ACC112 (cell line): Measurements from ENCODE around the gene DNAH9.
A peak's percentile ranks its signal among the peaks of the same experiment; 100 is the strongest.
"Not testable (repeated sequence)": the region's sequence is repeated elsewhere in the genome, so short reads cannot be mapped to it uniquely, and the experiment has no call there.

ENCODE experiments used
- H2AFZ ChIP-seq: fragments of 200-600 bp; sonication (generic); one replicate; pipeline ENCODE4 v1.6.0; 2017; ENCODE audit warnings: antibody characterized with exemption, low read length; ENCODE audit not compliant: unreplicated experiment
- H3K27ac ChIP-seq: fragments of 200-600 bp; sonication (generic); 2 replicates; pipeline ENCODE4 v1.5.1; 2014; ENCODE audit warnings: low read depth, mild to moderate bottlenecking, antibody characterized with exemption, low read length, moderate library complexity
- H3K27me3 ChIP-seq: fragments of 200-600 bp; sonication (generic); 2 replicates; pipeline ENCODE4 v1.6.1; 2014; ENCODE audit warnings: mild to moderate bottlenecking, antibody characterized with exemption, low read length, moderate library complexity, mixed read lengths; ENCODE audit not compliant: insufficient read depth
- H3K36me3 ChIP-seq: fragments of 200-600 bp; sonication (generic); 2 replicates; pipeline ENCODE4 v1.6.1; 2016; ENCODE audit warnings: mild to moderate bottlenecking, antibody characterized with exemption, low read length, moderate library complexity, mixed read lengths; ENCODE audit not compliant: insufficient read depth
- H3K4me1 ChIP-seq: fragments of 200-600 bp; sonication (generic); one replicate; pipeline ENCODE4 v1.6.1; 2016; ENCODE audit warnings: low read length, mixed read lengths; ENCODE audit not compliant: insufficient read depth, unreplicated experiment, control insufficient read depth
- H3K4me3 ChIP-seq: fragments of 200-600 bp; sonication (generic); 2 replicates; pipeline ENCODE4 v1.5.1; 2014; ENCODE audit warnings: mild to moderate bottlenecking, low read depth, low read length
- H3K79me2 ChIP-seq: fragments of 200-600 bp; sonication (generic); one replicate; pipeline ENCODE4 v1.6.0; 2016; ENCODE audit warnings: low read length; ENCODE audit not compliant: control insufficient read depth, unreplicated experiment, insufficient read depth

The DNAH9 gene

DNA sequence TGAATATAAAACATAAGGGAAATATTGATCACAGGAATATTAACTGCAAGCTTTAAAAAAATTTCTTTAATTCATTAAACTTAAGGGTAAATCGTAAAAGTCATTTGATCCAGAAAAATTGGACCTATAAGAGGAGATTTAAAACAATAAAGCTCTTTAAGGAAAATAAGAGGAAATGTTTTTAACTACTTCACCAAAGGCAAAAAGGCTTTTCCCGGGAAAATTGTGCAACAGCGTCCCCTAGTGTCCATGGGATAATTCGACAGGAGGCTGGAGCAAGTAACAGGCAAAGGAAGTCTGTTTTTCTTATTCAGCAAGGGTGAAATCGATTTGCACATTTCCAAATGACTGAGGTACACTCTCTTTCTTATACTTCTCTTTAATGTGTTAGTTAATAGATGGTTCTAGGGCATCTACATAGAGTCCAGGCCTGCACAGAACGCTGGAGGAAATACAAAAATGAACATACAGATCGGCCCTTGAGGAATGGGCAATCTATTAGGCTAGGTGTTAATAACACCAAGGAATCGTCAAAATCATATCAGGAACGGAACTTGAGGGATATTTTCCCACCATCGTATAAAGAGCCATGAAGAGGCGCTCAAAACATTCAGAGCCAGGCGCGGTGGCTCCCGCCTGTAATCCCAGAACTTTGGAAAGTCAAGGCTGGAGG lies 337.6 kb downstream of the DNAH9 start:
- Histone ChIP-seq H3K36me3 (no peaks in the 10 kb centered on the region), H3K79me2 (no peaks in the 10 kb centered on the region), H3K27me3 (peaks cover 10% of the 10 kb centered on the region; the same call in 1 of the 2 replicates), H3K4me3 (no peak overlapping the region), H3K4me1 (no peaks in the 10 kb centered on the region), H2AFZ (no peak overlapping the region), H3K27ac (no peak overlapping the region)

DNA sequence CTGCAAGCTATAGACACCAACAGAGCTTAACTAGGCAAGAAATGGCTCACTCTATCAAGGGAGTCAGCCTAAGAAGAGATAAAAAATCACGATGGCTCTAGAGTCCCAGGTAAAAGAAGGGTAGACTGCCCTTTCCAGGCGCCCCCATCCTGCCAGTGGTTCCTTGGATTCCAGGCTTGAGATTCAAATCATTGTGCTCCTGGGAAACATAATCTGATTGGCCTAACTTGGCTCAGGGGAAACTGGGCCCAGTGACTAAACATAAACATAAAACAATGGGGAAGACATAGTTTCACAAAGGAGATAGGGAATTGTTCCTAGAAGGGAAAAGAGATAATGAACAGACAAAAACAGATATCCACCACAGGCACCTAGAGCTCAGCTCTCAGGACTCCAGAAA lies 342.6 kb downstream of the DNAH9 start:
- Histone ChIP-seq H3K36me3 (no peaks in the 10 kb centered on the region), H3K79me2 (no peaks in the 10 kb centered on the region), H3K27ac (no peak overlapping the region), H3K4me1 (peaks cover 4% of the 10 kb centered on the region), H3K4me3 (no peak overlapping the region), H2AFZ (no peak overlapping the region), H3K27me3 (peaks cover 10% of the 10 kb centered on the region; the same call in 1 of the 2 replicates)

DNA sequence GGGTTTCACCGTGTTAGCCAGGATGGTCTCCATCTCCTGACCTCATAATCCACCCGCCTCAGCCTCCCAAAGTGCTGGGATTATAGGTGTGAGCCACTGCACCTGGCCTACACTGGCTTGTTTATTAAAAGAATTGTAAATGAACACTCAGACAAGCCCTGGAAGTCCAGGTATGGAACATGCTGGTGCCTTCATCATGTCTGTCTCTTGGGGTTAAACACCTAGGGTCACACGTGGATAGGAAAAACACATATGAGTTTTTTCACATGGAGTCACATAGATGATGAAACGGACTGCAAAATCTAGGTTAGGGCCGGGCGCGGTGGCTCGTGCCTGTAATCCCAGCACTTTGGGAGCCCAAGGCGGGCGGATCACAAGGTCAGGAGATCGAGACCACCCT lies 344.8 kb downstream of the DNAH9 start:
- not testable (repeated sequence) for H3K79me2 ChIP-seq, H3K4me3 ChIP-seq, H3K4me1 ChIP-seq, H2AFZ ChIP-seq, H3K27me3 ChIP-seq, H3K27ac ChIP-seq, H3K36me3 ChIP-seq

DNA sequence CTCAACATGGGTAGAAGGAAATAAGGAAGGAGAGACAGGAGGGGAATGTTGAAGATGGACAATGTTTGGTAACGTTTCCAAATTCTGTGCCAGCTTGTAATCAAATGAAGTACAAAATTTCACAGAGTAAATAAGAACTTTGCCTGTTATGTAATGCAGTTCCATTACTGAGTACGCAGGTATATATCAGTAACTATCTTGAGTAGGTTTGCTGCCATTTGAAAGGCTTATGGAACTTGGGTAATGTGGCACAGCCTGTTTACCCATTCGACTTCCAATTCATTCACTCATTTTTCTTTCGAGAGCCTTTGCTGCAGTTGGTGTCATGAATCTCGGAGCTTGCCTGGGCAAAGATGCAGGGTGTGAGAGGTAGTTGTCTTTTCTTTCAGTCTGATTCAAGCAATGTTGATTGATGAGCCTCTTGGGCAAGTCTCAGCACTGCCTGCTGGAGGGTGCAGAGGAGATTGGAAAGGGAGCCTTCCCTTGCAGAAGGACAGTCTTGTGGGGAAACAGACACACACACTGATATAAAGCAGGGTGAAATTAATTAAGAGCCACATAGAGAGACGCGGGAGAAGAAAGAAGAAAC lies 345.6 kb downstream of the DNAH9 start:
- Histone ChIP-seq H3K36me3 (no peaks in the 10 kb centered on the region), H2AFZ (no peak overlapping the region), H3K27me3 (peaks cover 5% of the 10 kb centered on the region; the same call in 1 of the 2 replicates), H3K4me1 (peaks cover 4% of the 10 kb centered on the region), H3K4me3 (no peak overlapping the region), H3K79me2 (no peaks in the 10 kb centered on the region), H3K27ac (no peak overlapping the region)

DNA sequence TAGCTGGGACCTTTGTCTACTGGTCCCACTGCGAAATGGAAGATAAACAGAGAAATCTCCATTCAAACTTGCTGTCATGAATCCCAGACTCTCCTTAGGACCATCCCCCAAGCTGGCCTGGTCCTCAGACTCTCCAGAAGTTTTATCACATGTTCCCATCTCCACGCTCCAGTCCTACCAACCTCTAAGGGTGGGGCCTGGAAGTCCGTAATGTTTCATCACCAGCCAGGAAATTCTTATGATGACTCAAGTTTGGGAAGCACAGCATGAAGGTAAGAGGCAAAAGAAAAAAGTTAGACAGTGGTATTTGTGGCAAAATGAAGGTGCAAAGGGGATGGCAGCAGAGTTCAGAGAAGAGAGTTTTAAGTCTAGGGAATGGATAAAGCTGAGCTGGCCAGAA lies 346.3 kb downstream of the DNAH9 start:
- Histone ChIP-seq H3K27me3 (no peaks in the 10 kb centered on the region; the same call in 1 of the 2 replicates), H3K36me3 (no peaks in the 10 kb centered on the region), H3K79me2 (no peaks in the 10 kb centered on the region), H3K27ac (no peak overlapping the region), H2AFZ (no peak overlapping the region), H3K4me1 (peaks cover 4% of the 10 kb centered on the region), H3K4me3 (no peak overlapping the region)

DNA sequence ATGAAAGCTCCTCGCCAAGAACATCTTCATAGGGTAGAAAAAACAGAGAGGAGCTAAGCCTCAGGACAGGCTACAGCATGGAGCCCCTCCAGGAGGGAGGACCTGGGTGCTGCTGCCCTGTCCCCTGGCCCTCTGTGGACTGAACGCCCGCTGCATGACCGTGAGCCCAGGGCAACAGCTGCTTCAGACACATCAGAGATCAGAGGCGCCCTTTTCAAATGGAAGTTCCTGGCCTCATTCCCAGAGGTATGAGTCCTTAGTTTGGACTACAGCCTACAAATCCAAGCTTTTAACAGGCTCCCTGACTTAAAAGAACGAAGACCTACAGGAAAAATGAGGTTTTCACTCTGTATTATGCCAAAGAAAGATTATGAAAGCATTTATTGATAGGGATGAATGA lies 350.5 kb downstream of the DNAH9 start:
- Histone ChIP-seq H2AFZ (peak overlapping the region; percentile 61), H3K4me1 (peaks cover 4% of the 10 kb centered on the region), H3K79me2 (no peaks in the 10 kb centered on the region), H3K27ac (no peak overlapping the region), H3K27me3 (no peaks in the 10 kb centered on the region), H3K36me3 (no peaks in the 10 kb centered on the region), H3K4me3 (peak overlapping the region; percentile 67)

DNA sequence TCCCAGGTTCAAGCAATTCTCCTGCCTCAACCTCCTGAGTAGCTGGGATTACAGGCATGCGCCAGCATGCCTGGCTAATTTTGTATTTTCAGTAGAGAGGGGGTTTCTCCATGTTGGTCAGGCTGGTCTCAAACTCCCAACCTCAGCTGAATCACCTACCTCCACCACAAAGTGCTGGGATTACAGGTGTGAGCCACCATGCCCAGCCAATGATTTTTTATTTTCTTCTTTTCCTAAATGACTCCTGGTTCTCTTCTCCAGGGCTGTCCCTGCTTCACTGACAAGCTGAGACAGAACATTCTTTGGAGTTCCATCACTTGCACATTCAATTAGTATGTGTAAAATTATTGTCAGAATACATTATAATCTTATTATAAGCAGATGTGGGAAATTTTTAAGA lies 351.3 kb downstream of the DNAH9 start:
- not testable (repeated sequence) for H3K4me3 ChIP-seq, H3K4me1 ChIP-seq, H3K79me2 ChIP-seq, H2AFZ ChIP-seq, H3K27ac ChIP-seq, H3K36me3 ChIP-seq, H3K27me3 ChIP-seq

DNA sequence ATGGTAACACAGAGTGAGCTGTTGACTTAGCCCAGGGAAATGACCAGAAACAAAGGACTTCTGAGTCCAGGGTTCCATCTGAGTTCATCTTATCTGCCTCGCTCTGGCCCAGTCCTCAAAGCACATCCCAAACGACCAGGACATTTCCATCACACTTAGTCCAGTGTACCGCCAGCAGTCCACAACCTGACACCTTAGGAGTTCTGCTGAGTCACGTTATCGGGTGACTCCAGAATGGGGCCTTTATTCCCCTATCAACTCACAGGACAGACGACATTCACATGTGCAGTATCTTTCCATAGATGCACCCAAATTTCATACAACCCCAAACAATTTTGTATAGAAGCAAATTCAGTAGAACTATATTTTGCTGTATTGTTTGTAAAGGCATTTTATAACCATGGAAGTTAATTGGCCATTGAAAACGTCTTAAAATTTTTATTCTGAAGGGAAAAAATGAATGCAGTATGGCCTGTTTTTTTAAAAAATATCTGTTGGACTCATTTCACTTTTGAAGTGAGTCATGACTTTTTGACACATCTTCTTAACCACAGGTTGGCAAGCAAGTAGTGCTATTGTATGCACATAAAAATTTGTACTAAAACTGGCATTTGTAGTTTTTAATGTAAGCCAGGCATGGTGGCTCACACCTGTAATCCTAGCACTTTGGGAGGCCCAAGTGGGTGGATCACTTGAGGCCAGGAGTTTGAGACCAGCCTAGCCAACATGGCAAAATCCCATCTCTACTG lies 352.7 kb downstream of the DNAH9 start:
- Histone ChIP-seq H3K4me3 (no peak overlapping the region), H3K27ac (no peak overlapping the region), H2AFZ (no peak overlapping the region), H3K79me2 (no peaks in the 10 kb centered on the region), H3K36me3 (no peaks in the 10 kb centered on the region), H3K4me1 (no peaks in the 10 kb centered on the region), H3K27me3 (no peaks in the 10 kb centered on the region)

DNA sequence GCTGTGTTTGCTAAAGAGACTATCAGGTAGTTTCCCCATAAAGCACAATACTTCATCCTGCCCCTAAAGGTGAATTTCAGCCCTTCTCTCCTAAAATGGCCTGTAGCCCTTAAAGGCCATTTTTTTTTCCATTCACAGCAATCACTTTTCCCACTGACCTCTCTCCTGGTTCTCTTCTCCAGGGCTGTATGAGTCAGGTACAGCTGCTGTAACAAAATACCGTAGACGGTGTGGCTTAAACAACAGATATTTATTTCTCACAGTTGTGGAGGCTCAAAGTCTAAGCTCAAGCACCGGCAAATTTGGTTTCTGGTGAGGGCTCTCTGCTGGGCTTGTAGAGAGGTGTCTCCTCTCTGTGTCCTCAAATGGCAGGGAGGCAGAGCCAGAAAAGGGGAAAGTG lies 354.3 kb downstream of the DNAH9 start:
- Histone ChIP-seq H3K4me3 (no peak overlapping the region), H3K36me3 (no peaks in the 10 kb centered on the region), H3K79me2 (no peaks in the 10 kb centered on the region), H3K27ac (no peak overlapping the region), H3K27me3 (no peaks in the 10 kb centered on the region), H2AFZ (no peak overlapping the region), H3K4me1 (no peaks in the 10 kb centered on the region)

DNA sequence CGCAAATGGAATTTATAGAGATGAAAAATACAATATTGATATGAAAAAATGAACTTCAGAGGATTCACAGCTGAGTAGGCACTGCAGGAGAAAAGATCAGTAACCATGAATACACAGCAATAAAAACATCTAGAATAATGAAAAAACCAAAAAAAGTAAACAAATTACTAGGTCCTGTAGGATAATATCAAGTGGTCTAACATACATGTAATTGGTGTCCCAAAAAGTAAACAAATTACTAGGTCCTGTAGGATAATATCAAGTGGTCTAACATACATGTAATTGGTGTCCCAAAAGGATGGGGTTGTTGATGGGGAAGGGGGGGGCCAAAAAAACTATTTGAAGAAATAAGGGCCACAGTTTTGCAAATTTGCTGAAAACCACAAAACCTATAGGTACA lies 355.7 kb downstream of the DNAH9 start:
- no peaks in the 10 kb centered on the region for H3K79me2 ChIP-seq
- H3K27me3 ChIP-seq: no peaks in the 10 kb centered on the region
- H3K4me1 ChIP-seq: no peaks in the 10 kb centered on the region
- H3K4me3 ChIP-seq: no peak overlapping the region
- no peak overlapping the region for H2AFZ ChIP-seq
- H3K27ac ChIP-seq: no peak overlapping the region
- H3K36me3 ChIP-seq: no peaks in the 10 kb centered on the region

DNA sequence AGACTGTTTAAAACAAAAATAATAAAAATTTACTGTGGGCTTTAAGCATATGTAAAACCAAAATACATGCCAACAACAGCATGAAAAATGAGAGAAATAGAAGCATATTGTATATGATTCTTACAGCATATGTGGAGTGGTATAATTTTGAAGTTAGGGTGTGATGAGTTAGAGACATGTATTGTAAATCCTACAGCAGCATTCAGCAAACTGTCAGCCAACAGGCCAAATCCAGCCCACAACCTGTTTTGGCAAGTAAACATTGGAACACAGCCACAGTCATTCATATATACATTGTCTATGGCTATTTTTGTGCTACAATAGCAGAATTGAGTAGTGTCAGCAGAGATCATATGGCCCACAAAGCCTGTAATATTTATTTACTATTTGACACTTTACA lies 356.7 kb downstream of the DNAH9 start:
- H2AFZ ChIP-seq: no peak overlapping the region
- H3K27me3 ChIP-seq: no peaks in the 10 kb centered on the region
- H3K4me3 ChIP-seq: no peak overlapping the region
- no peaks in the 10 kb centered on the region for H3K4me1 ChIP-seq
- H3K27ac ChIP-seq: no peak overlapping the region
- no peaks in the 10 kb centered on the region for H3K36me3 ChIP-seq
- no peaks in the 10 kb centered on the region for H3K79me2 ChIP-seq
